DND-41 (cell line): Measurements from ENCODE around the gene EFEMP2.

Source experiments
- CTCF ChIP-seq: IDR thresholded peaks from 2 replicates; pipeline ENCODE4 v1.5.1; 2012; ENCODE audit warnings: borderline replicate concordance, low read length, moderate library complexity, mild to moderate bottlenecking; ENCODE audit not compliant: poor library complexity, severe bottlenecking; ENCODE audit errors: extremely low read depth
- EZH2 ChIP-seq: IDR thresholded peaks from 3 replicates; pipeline ENCODE4 v1.6.1; 2012; ENCODE audit warnings: borderline replicate concordance, low read depth, mild to moderate bottlenecking, moderate library complexity, low read length, inconsistent platforms; ENCODE audit not compliant: severe bottlenecking

- TF ChIP-seq EZH2 (no peak), CTCF (peak; percentile 0)
These were observed 47.8 kb upstream of the EFEMP2 start for GRCh38 chr11:65920372-65920802.
